GM19395 (cell line): Measurements from ENCODE around the gene LCORL.
"Not testable (repeated sequence)": the region's sequence is repeated elsewhere in the genome, so short reads cannot be mapped to it uniquely, and the experiment has no call there.

ENCODE experiments used
- ATAC-seq: cut with Tn5 transposase; IDR thresholded peaks from one replicate; pipeline ENCODE4 v1.9.1; 2021; ENCODE audit warnings: mild to moderate bottlenecking, moderate library complexity; ENCODE audit not compliant: unreplicated experiment

The LCORL gene

GRCh38 chr4:18020671-18021469, 685 bp downstream of the LCORL start:
- ATAC-seq = peak; percentile 26

DNA sequence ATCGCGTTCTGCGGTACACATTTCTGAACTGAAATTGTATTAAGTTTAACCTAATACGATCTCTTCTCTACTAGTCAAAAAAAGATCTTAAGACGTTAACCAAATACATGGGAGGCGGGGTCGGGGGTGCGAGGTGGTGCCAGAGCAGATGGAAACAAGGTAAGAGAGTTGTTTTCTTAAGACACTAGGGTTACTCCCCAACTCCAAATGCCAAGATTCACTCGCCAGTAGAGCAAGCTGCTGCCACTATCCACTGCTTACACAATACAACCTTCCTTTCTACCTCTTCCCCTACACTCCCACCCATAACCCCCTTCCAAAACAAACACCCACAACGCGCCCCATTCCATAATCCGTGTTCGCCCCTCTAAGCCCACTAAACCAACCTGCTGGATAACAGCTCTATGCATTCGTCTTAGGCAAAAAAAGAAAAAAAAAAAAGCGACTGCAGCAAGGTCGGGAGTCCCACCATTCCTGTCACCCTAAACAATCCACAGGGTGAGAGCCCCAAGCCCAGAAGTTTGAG, 1.3 kb downstream of the LCORL start:
- ATAC-seq = no peak

DNA sequence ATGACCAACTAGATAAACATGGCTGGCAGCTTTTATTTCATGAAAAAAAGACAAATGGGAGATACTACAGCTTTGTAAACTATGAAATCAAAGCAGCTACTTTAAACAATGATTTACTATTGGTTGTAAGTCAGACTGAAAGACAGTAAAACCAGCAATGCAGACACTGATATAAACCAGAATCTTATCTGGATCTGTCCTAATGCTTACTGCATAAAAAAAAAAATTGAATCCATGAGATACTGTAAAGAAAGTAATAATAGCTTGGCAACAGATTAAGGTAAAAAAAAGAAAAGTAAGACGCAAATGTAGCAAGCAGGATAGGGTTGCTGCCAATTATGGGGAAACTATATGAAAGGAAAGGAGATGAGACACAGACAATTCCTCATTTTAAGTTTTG, 7.3 kb downstream of the LCORL start:
- no peak for ATAC-seq

DNA sequence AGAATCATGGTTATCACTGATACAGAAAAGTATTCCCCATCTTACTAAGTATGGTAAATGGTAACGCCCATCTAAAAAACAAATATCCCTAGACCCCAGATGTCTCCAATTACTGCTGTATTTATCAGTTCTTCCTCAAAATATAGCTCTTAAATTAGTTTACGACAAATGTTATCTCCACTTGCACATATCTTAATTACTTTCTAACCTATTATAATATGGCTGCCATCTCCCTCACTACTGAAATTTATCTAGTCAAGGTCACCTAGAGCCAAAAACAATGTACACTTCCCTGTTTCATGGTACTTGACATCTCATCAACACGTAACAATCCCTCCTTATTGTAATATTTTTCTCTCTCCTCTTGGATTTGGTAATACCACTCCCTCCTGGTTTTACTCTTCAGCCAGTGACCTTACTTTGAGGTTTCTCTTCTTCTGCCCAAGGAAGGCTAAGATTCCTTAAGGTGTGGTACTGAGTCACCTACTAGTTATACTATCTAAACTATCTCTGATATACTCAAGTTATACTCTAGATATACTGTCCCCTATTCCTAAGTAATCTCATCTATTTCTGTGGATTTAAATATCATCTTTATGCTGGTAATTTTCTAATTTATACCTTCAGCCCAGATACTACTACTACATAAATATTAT, 8.6 kb downstream of the LCORL start:
- ATAC-seq = no peak

- no peak for ATAC-seq
These were observed 9.3 kb downstream of the LCORL start for GRCh38 chr4:18012134-18012806.

DNA sequence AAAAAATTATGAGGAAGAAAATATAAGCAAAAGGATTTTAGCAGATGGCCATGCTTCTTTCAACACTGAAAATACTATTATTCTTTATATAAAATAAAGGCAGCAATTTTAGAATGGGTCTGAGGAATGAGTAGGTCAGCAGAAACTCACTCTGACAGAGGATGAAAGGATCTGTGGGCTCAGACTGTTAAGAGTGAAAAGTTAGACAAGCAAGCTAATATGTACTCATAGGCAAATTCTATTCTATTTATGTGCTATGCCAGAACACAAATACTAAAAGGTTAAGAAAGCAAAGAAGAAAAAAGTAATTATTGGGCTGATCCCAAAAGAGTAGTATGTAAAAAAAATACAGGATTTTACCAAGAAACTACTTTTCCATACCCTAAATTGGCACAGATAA, 13.9 kb downstream of the LCORL start:
- ATAC-seq = peak; percentile 54

GRCh38 chr4:18006432-18006831, 15.1 kb downstream of the LCORL start:
- ATAC-seq = not testable (repeated sequence)

DNA sequence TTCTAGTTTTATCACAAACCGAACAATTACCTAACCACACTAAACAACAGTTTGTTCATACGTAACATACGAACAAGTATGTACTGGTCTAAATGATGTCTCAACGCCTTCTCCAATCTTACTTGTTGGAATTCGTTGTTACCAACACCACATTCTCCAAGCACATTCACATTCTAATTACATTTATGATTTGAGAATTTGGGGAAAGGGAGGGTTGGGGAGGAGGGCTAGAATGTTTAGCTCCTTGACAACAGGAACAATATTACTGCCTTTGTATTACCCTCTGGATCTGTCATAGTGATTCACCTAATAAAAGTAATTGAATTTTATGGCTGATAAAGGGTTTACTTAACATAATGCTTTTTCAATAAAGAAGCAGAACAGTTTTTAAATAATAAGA, 24.4 kb downstream of the LCORL start:
- ATAC-seq = no peak

DNA sequence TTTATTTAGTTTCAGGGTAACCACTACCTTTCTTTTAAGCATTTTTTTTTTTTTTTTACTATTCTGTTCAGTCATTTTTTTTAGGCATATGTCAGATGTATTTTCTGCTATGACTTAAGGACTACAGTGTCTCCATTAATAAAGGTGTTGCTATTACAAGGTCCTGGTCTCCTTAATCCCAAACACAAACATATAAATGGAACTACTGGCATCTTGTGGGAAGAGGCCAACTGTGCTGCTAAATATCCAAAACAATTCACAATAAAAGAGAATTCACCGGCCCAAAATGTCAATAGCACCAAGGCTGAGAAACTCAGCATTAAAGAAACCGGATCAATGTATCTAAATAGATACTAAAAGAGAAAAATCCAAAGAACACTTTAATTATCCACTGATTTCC, 26.4 kb downstream of the LCORL start:
- no peak for ATAC-seq

GRCh38 chr4:17985832-17986231, 35.7 kb downstream of the LCORL start:
- ATAC-seq = no peak

DNA sequence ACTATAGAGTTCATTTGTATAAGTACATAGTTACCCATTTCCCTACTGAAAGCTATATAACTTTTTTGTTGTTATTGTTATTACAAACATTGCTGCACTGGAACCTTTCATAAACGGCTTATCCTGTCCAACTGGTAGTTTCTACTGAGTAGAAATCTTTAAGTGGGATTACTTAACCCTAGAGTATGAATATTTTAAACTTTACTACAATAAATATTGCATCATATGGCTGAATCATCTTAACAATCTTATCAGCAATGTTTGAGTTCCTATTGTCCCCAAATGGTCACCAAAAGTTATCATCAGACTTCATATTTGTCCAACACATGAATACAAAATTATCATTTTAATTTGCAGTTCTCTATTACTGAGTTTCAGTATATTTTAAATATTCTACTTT, 40.5 kb downstream of the LCORL start:
- no peak for ATAC-seq

GRCh38 chr4:17968721-17969120, 52.8 kb downstream of the LCORL start:
- no peak for ATAC-seq

DNA sequence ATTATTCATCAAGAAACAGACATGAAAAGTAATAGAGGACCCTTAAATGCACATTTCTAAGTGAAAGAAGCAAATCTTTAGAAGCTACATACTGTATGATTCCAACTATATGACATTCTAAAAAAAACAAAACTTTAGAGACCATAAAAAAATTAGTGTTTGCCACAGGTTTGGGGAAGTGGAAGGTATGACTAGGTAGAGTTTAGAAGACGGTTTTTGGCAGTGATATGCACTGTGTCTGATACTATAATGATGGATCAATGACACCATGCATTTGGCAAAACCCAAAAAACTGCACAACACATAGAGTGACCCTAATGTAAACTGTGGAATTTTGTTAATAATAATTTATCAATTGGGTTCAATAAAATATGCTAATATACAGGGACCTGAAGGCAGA, 54.5 kb downstream of the LCORL start:
- no peak for ATAC-seq

- no peak for ATAC-seq
These were observed 55.2 kb downstream of the LCORL start for GRCh38 chr4:17966312-17966711.

- ATAC-seq = no peak
These were observed 57.0 kb downstream of the LCORL start for GRCh38 chr4:17964576-17964975.

- ATAC-seq = no peak
These were observed 59.4 kb downstream of the LCORL start for GRCh38 chr4:17962171-17962570.

- ATAC-seq = no peak
These were observed 60.3 kb downstream of the LCORL start for GRCh38 chr4:17961249-17961648.

DNA sequence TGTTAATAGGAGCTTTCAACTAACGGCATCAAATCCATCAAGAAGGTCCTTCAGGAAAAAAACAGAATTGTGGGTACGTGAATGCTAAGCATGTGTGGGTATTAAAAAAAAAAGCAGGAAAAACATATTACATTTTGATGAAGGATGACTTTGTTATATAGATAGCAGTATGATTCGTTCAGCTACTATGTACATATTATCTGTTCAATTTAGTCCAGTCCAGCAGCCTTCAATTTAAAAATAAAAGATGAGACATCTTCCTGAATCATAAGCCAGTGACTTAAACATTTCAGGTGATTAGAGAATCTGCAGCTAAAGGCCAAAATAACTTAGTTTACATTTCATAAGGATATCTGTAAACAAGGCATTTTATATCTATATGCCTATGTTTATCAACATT, 63.4 kb downstream of the LCORL start:
- ATAC-seq = no peak

DNA sequence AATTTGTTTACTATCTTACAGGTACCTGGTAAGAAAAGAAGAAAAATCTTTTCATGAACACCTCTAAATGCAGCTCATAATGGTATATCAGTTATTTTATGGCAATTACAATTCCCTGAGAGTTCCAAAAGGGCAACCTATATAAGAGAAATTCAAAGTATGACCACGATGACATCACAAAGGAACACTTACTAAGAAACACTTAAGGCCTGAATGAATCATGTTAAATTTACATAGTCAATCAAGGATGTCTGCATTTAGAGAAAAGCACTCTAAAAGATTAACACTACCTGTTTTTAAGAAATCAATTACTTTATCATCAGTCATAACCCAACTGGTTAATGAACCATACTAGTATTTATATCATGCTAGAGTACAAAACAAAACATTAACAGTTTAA, 63.9 kb downstream of the LCORL start:
- ATAC-seq = no peak

GRCh38 chr4:17956245-17956644, 65.3 kb downstream of the LCORL start:
- ATAC-seq = no peak

- no peak for ATAC-seq
These were observed 76.3 kb downstream of the LCORL start for GRCh38 chr4:17945303-17945702.

GRCh38 chr4:17941731-17942130, 79.8 kb downstream of the LCORL start:
- no peak for ATAC-seq
